VCaP (cell line): ENCODE measurements around the gene ASGR1.

Experiments
- H3K27ac ChIP-seq: fragments of 450-650 bp; 2 replicates; pipeline ENCODE4 v1.5.1; 2017
- TF ChIP-seq, protein P1 (sequence below): fragments of 450-650 bp; conservative IDR thresholded peaks from 2 replicates; pipeline ENCODE4 v1.5.1; 2017; ENCODE audit warnings: mild to moderate bottlenecking, moderate library complexity

The ASGR1 gene, protein sequence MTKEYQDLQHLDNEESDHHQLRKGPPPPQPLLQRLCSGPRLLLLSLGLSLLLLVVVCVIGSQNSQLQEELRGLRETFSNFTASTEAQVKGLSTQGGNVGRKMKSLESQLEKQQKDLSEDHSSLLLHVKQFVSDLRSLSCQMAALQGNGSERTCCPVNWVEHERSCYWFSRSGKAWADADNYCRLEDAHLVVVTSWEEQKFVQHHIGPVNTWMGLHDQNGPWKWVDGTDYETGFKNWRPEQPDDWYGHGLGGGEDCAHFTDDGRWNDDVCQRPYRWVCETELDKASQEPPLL

GRCh38 chr17:7179317-7180254 is at the start of gene ASGR1:
Gene ASGR1 (minus strand): TSS chr17:7179370. CDS start chr17:7178563, 807 bp downstream.
- peak within 1 kb of the TSS; percentile 55; the same call in 1 of the 2 replicates for H3K27ac ChIP-seq
- TF ChIP-seq, protein P1, sequence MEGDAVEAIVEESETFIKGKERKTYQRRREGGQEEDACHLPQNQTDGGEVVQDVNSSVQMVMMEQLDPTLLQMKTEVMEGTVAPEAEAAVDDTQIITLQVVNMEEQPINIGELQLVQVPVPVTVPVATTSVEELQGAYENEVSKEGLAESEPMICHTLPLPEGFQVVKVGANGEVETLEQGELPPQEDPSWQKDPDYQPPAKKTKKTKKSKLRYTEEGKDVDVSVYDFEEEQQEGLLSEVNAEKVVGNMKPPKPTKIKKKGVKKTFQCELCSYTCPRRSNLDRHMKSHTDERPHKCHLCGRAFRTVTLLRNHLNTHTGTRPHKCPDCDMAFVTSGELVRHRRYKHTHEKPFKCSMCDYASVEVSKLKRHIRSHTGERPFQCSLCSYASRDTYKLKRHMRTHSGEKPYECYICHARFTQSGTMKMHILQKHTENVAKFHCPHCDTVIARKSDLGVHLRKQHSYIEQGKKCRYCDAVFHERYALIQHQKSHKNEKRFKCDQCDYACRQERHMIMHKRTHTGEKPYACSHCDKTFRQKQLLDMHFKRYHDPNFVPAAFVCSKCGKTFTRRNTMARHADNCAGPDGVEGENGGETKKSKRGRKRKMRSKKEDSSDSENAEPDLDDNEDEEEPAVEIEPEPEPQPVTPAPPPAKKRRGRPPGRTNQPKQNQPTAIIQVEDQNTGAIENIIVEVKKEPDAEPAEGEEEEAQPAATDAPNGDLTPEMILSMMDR = no peak

- TF ChIP-seq, protein P1 = no peak
- H3K27ac ChIP-seq = no peak overlapping the region
Observed at GRCh38 chr17:7228920-7229319, 49.8 kb upstream of the ASGR1 start.

- TF ChIP-seq, protein P1 = no peak
- H3K27ac ChIP-seq = no peak overlapping the region
Observed at GRCh38 chr17:7226721-7227710, 47.8 kb upstream of the ASGR1 start.

- no peak overlapping the region for H3K27ac ChIP-seq
- TF ChIP-seq, protein P1 = no peak
Observed at GRCh38 chr17:7225711-7226331, 46.7 kb upstream of the ASGR1 start.

GRCh38 chr17:7224661-7225111 is 45.5 kb upstream of the ASGR1 start:
- no peak overlapping the region for H3K27ac ChIP-seq

DNA sequence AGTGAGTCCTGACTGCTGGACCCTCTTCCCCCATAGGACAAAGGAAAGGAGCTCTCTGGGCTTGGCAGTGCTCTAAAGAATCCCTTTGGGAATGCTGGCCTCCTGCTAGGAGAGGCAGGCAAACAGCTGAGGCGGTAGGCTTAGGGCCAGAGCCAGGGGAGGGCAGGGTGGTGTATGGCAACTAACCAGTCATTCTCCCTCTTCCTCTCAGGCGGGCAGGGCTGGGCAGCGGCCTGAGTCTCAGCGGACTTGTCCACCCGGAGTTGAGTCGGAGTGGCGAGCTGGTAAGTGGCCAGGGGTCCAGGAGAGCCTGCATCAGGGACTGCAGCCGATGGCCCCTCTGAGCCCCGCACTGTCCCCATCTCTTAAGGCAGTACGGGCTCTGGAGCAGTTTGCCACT is 44.9 kb upstream of the ASGR1 start:
- TF ChIP-seq, protein P1 = no peak
- no peak overlapping the region for H3K27ac ChIP-seq

More at GRCh38 chr17:7224661-7225111, 45.5 kb upstream of the ASGR1 start:
- TF ChIP-seq, protein P1 = no peak
